HG02588 (cell line): ENCODE results near the gene C1QTNF7.

Experiments
- ATAC-seq: cut with Tn5 transposase; IDR thresholded peaks from one replicate; pipeline ENCODE4 v1.9.1; 2021; ENCODE audit warnings: mild to moderate bottlenecking, moderate library complexity; ENCODE audit not compliant: unreplicated experiment

C1QTNF7 gene

DNA sequence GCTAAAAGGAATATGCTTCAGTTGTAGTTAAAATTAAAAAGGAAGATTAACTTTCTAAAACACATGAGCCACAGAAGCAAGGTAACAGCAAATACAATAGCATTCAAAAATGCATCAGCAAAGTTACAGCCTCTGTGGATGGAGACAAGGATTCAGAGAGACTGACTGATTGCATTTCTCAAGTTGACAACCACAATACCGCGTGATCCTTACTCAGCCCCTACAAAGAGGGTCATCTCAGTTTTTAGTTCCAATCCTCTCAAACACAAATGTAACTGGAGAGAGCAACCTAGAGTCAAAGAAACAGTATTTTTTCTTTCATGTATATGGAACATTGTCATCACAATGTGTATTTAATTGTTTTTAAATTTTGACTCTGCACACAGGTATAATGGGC, 14.2 kb upstream of the C1QTNF7 start:
- ATAC-seq = no peak

DNA sequence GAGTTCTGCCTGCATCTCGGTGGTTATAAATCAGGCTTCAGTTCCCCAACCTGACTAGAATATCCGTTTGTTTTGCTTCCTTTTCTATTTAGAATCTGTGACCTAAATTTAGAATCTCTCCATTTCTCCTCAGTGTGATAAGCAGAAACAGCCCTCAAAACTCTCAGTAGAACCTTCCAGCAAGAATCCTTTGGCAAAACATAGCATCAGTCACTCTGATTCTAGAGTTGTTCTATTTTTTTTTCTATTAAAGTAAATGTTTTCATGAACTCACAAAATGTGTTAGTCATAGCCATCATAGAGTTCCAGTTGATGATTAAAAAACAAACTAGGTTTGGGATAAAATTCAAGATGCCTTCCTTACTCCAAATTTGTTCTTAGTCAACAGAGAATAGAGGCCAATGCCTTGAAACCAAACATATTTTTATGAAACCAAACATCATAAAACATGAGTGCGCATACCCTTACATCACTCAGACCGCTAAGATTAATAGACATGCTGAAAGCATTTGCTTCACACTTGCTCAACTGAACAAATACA, 13.2 kb upstream of the C1QTNF7 start:
- ATAC-seq = no peak

DNA sequence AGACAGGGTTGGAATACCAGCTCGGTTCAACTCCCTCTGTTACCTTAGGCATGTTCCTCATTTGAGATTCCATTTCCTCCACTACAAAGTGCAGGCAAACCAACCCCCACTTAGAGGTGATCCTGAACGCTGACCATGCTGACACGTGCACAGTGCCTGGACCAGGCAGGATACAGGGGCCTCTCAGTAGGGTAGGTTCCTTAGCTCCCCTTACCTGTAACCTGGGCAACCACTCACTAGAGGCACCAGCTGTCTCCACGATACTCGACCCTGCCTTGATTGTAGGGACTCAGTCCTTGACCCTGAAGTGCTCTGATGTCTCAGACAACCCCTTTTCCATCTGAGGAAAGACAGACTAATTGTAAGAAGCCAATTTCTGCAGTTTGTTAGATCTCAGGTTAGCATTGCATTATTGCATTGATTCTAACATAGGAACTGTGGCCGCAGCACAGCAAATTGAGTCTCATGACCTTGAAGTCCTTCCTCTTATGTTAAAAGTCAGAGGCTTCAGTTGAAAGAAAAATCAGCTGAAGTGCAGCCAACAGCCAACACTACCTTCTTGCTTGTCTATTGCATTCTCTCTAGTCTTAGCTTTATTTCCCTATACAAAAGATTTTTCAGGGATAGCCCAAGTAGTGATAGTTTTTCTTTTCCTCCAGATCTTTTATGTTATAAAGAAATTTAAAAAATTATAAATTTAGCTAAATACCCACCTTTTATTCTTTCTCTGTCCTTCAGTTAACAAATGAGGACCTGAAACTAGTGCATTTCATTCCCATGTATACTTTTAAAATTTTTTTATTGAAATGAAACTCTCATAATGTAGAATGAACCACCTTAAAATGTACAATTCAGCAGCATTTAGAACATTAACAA, 11.2 kb upstream of the C1QTNF7 start:
- ATAC-seq = no peak

DNA sequence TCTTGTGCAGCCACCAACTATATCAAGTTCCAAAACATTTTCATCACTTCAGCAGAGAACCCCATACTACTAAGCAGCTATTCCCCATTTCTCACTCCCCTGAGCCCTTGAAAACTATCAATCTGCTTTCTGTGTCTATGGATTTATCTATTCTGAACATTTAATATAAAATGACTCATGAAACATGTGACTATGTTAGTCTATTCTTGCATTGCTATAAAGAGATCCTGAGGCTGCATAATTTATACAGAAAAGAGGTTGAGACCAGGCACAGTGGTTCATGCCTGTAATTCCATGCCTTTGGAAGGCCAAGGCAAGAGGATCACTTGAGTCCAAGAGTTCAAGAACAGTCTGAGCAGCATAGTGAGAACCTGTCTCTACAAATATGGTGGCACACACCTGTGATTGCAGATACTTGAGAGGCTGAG, 10.6 kb upstream of the C1QTNF7 start:
- no peak for ATAC-seq

DNA sequence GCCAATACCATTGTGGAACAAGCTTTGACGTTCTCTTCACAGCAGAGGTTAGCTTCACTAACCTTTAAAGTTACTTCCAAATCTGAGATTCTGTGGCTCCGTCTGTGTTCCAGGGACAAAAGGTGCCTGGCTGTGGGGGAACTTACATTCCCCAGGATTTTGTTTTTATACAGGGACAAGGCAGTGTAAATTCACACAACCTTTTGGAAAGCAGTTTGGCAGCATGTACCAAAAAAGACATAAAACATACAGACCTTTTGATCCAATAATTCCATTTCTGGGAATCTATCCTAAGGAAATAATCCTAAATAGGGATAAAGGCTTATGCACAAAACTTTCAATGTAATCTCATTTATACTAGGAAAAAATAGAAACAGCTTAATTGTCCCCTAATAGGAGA, 8.9 kb upstream of the C1QTNF7 start:
- ATAC-seq = no peak

DNA sequence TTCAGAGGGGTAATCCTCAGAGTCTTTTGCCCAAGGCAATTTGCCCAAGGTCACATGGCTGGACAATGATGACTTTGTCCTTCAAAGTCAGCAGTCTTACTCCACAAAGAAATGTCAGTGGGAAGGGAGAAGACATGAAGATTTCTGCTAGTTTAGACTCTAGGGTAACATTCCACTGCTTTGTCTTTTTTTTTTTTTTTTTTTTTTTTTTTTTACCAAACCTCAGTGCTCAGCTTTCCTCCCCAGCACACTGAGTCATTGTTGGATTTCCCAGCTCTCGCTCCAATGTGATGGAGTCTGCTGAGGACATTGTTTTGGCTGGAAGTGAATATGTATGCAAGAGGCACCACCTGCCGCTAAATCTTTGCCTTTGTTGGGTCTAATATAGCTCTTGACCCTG, 7.2 kb upstream of the C1QTNF7 start:
- ATAC-seq = no peak

DNA sequence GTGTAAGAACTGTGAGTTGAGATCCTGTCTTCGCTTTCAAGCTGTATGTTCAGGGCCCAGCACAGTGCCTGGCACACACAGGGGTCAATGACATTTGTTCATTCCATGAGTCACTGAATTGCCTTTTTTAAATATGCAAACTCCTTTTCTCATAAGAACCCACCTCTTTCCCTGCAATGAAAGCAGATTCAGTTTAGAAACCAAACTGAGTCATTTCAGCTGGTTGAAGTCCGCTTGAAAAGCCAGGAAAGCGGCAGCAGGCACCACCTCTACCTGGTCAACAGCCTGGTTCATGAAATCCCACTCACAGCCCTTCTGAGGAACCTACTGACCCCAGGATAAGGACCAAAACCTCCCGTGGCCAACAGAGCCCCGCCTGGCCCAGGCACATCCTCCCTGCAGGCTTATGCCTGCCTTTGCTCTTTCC, 4.5 kb upstream of the C1QTNF7 start:
- no peak for ATAC-seq

DNA sequence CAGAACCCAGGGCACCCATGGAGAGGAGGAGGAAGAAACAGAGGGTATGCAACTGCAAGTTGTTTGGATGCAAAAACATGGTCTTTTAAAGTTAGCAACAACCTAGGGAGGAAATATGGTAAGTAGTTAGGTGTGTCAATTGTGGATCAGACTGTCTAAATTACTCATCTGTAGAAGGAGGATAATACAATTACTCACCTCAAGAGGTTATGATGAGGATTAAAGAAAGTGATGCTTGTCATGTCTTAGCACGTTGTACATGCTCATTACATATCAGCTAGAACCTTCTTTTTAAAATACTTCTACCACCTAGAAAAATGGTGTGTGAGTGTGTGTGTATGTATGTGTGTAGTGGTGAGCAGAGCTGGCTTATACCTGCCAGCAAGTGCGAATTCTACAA, 2.3 kb upstream of the C1QTNF7 start:
- ATAC-seq = no peak

DNA sequence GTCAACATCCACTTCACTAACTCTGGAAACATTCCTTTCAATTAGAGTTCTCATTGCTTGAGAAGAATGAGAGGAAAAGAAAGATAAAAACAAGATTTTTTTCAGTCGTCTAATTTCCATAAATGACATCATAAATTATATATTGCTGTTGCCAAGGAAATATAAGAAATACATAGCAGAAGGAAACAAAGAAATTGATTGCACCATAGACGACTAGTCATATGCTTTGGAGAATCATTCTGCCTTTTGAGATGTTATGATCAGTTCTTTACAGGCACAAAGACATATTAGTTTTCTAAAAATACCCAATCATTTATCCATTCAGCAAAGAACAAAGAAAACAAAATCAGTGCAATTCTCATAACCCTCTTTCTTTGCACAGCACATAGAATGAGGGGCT, 672 bp upstream of the C1QTNF7 start:
- no peak for ATAC-seq

DNA sequence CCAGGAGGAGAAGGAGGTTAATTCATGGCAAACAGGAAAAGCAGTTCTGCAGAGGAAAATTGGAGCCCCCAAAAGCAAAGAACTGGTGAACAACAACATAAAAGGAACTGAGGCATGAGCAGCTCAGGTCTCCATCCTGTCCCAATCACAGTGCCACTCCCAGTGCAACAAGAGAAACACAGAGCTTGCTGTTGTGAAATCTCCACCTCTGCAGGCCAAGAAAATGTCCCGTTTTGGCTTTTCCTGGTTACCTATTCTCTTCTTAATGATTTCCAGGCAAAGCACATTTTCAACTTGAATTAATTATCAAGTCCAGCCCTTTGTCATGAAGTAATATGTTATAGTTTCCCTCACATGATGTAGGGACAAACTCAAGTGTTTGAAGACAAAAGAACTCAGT, 778 bp downstream of the C1QTNF7 start:
- ATAC-seq = no peak

DNA sequence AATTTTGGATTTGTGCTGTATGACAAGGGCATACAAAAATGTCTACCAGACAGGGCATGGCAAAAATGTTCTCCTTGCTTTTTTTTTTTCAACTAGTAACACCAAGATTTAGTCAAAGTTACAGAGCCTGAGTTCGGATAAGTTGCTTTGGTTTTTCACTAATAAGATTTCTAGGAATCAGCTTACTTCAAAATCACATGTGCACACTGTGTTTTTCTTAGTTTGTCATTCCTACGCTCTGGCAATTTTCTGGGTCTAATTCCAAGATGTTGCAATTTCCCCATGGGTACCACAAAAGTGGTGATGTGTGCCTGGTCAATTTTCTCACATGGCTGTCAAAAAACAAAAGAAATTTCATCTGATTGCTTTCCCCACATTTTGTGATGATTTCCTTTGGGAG, 6.3 kb downstream of the C1QTNF7 start:
- no peak for ATAC-seq

DNA sequence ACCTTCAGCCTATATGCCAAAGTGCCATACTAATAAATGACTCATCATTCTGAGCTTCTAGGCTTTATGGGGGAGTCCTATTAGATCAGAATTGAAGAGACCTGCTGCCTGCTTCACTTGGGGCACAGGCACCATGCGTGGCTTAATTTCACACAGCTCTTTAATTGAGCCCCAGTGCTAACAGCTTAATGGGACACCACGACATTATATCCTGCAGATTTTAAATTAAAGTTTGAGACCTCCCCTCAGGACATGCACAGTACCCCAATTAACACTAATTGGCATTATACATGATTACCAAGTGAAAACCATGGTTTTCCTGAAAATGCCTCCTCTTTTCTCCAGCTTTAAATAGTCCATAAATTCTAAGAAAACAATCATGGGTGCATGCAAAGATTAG, 6.8 kb downstream of the C1QTNF7 start:
- no peak for ATAC-seq

DNA sequence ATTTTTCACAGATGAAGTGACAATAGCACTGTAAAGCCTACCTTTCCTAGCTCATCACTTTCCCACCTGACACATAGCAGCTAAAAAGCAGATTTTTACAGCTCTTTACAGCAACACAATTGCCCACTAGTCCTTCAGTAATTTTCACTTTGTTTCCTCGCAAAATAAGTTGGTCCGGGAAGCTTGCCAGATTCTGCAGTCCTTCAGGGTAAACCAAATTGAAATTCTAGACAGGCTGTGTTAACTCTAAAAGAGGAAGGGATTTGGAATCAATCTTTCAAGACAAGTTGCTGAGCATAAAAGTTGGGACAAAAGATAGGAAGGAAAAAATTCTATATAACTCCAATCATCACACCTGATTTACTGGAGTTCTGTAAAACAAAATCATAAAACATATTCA, 8.7 kb downstream of the C1QTNF7 start:
- ATAC-seq = no peak

DNA sequence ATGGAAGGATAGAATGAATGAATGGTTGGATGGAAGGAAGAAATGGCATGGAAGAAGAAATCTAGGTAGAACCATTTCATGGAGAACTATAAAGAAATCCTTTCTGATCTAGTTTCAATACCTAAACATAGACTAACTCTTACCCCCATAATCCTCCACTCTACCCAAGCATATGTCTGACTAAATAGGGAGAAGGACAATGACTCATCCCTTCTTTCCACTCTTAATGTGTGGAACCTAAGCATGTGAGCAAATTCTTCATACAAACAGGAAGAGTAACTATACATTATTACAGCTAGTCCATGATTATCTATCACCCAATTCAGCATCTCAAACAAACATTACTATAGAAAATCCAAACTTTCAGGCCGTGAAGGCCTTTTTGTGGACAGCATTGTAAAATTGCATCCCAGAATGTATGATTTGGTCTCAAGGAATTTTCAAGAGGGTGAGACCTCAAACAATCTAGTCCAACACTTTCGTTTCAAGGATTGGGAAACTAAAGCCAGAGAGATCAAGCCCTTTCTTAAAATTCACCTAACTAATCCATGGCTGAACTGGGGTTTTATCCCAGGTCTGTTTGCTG, 11.2 kb downstream of the C1QTNF7 start:
- ATAC-seq = no peak

DNA sequence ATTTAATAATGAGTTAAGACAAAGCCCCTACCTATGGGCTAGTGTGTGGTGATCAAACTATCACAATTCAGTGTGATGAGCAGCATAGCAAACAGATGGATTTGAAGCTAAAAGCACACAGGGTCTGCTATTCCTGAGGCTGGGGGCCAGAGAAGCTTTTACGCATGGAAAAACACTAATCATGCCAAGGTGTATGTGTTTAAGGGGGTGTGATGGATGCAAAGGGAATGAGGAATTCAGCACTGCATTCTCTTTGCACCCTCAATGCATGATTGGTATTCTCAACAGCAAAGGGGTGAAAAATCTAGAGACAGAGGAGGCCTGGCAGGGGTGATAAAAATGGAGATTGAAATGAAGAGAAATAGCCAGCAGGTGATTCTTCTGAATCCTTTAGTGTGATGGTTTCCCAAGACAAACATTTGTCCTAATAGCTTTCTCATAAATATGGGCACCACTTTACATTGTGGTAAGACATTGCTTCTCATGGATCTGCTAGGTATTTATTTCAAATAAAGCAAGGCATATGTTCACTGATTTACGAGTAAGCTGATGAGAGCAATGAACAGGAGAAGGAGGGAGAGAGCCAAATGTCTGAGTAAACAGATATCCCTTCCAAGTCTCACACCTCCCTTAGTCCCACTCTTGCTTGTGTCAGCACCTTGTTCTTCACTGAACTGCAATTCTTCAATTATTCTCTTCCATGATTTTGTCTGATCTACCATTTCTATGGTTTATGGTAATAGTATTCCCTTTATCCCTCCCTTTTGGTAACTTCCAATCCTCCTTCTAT, 15.7 kb downstream of the C1QTNF7 start:
- no peak for ATAC-seq

DNA sequence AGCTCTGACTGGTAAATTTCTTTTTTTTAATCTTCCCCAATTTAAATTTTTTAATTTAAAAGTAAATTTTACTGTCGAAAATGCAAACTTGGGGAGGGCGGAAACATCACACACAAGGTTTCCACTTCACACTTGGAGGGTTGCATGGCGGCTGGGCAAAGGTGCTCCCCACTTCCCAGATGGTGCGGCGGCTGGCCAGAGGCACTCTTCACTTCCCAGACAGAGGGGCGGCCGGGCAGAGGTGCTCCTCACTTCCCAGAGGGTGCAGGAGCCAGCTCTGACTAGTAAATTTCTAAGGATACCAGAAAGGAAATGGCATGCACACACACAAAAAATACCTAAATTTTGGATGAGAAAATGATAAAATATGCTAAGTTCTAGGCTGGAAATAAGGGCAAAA, 16.4 kb downstream of the C1QTNF7 start:
- no peak for ATAC-seq

DNA sequence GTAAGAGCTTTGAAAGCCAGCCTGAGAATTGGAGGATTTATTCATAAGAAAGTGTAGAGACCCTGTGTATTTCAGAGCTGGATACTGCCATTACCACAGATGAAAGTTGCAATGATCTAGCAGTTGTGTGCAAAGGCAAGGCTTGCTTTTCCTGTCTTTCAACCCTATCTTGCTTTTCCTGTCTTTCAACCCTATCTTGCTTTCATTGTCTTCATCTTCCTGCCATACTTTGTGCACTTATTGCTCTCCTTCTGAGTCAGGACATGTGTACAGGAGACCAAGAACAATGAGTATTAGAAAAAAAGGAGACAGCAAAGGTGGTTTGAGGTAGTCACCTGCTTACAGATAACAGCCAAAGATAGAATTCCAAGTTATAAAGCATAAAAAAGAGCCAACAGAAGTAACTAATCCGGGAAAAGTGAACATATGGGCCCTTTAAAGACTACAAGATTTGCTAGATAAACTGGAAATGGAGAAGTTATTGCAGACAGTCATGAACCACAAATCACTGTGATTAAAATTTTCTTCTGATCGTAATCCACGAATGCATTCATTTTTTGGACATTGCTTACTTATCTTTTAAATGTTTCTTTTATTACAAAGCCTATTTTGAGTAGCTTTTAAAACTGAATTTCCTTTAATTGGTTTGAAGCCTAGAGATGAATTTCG, 17.2 kb downstream of the C1QTNF7 start:
- no peak for ATAC-seq

DNA sequence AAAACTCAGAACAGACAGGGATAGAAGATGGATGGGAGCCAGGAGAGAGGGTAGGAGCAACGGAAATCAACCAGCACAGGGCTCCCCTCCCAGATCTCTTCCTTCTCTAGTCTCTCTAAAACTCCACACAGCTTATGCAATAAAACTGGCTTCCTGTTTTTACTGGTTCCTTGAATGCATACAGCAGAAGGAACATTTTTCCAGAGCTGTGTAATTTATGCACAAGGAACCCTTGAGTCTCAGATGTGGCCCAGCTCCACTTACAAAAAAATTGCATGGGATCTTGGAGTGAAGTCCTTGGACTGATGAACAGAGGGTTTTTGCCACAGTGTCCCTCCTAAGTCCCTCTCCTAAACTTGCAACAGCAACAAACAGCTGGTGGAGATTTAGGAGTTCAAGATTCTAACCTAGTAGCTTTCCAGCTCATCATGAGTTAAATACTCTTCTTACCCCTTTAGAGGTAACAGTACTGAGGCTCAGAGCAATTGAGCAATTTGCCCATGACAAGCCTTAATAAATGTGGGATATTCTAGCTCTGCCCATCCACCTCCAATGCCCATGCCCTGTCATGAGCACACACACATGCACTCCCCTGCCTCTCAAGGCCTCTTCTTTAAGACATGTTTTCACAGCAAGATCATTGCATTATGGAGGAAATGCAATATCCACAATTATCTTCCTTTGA, 23.5 kb downstream of the C1QTNF7 start:
- ATAC-seq = no peak

DNA sequence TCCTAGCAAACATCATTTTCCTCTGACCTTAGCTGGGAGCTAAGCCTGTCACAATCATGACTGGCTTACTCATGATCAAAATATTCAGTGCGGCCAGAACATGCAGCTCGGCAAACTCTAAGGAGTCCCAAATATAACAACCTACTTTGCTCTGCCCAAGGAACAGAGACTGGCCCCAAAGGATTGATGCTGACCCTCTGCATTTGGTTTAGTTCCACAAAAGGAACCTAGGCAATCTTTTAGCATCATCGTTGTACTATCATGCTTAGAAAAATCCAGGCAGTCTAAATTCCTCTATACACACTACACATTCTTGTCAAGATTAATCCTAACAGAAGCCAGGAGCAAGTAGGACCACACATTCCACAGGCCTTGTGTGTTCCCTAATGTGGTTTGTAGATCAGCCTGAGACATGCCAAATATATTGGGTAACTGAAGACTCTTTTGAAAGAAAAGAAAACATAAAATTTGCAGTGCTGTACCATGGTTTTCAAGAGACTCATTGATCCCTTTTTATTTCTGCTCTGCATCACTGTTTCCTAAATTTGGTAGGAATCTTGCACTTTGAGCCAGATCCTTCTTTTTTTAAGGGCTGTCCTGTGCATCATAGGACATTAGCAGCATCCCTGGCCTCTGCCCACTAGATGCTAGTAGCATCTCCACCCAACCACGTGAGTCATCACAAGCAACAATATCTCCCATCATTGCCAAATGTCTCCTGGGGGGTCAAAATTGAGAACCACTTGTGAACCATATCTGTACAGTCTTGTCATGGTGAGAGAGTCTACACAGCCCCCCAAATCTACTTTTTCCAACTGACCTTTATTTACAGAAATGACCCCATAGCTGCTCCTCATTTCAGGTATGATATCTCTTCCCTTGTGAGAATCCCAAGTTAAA, 24.3 kb downstream of the C1QTNF7 start:
- ATAC-seq = no peak
